Non-pigmented ciliary epithelial cell (primary cell): ENCODE data around the gene IGF2R.
A peak's percentile ranks its signal among the peaks of the same experiment; 100 is the strongest.
"Not testable (repeated sequence)": the region's sequence is repeated elsewhere in the genome, so short reads cannot be mapped to it uniquely, and the experiment has no call there.

ENCODE experiments used
- DNase-seq: peaks from one replicate; pipeline ENCODE4 v3.0.0-alpha.2; 2010; ENCODE audit warnings: low read depth

Gene IGF2R

GRCh38 chr6:160138839-160139419 is 170.0 kb downstream of the IGF2R start:
- DNase-seq: no peak

GRCh38 chr6:160139420-160139851 is 170.6 kb downstream of the IGF2R start:
- DNase-seq: peak; percentile 72

DNA sequence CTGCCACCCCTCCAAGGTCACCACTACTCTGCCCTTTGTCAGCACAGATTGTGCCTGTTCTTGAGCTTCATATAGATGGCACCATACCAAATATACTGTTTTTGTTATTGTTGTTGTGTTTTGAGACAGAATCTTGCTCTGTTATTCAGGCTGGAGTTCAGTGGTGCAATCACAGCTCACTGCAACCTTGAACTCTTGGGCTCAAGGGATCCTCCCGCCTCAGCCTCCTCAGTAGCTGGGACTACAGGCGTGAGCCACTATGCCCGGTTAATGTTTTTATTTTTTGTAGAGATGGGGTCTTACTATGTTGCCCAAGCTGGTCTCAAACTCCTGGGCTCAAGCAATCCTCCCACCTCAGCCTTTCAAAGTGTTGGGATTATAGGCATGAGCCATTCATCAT is 171.6 kb downstream of the IGF2R start:
- not testable (repeated sequence) for DNase-seq

GRCh38 chr6:160141001-160141726 is 172.3 kb downstream of the IGF2R start:
- peak; percentile 32 for DNase-seq

DNA sequence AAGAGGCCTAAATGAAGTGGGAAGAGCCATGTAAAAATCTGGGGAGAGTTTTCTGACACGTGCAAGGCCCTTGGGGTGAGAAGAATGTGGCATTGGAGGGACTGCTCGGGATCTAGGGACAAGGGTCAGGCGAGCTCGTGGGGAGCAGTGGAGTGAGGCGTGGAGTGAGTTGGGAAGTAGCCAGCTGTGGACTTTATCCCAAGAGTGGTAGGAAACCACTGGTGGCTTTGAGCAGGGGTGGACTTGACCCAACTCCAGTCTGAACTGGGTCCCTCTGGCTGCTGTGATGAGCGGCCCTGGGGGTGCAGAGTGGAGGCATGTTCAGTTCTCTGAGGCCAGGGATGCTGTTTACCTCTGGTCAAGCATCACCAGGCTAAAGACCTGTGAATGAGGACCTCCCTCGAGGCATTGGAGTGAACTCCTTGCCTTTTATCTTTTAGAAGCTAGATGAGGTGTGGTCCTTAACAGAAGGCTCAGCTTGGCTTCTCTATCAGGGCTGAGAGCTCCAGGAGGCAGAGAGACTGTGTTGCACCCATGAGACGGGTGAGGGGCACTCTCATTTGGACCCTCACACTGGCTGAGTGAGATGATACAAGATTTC is 173.3 kb downstream of the IGF2R start:
- DNase-seq: no peak

DNA sequence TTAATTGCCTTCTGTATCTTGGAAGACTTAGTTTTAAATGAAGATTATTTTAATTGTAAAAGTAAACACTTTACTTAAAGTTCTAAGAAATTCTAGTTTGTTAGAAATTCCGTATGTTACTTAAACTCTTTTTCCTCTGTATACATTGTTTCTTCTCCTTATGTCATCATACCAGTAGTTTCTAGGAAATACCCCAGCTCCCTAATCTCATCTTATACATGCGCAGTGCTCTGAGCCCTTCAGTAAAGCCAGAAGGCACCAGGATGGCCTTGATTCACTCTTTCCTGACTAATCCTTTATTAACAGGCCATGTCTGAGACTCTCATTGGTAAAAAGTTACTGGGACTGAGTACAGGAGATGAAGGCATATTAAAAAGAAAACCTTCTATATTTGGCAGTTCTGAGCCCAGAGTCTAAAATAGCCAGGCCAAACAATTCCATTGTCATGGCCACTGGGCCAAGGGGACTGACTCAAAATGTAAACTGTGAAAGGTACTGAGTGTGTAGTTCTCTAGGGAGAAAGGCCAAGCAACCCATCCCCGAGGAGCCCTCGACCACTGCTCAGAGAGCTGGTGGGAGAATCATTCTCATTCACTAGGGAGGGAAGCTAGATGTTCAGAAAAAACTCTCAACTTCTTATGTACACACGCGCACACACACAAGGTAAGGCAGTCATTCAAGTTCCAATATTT is 177.7 kb downstream of the IGF2R start:
- no peak for DNase-seq

GRCh38 chr6:160147146-160147536 is 178.3 kb downstream of the IGF2R start:
- no peak for DNase-seq

- no peak for DNase-seq
Measured at GRCh38 chr6:160154471-160154870, 185.6 kb downstream of the IGF2R start.

DNA sequence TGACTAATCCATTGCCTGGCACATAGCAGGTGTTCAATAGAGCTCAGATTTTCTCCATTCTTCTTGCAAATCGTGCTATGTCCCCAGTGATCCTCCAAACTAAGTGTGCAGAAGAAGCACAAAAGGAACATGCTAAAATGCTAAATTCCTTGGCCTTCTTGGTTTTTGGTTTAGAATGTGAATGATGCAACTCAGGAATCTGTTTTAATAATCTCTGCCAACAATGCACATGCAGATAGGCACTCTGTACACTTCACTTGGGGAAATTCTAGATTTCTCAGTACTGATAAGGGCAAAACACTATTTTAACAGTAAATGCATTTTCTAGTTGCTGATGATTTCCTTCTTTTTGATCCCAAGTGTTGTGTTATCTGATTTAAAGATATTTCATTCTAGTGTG is 188.0 kb downstream of the IGF2R start:
- no peak for DNase-seq

GRCh38 chr6:160160450-160160849 is 191.6 kb downstream of the IGF2R start:
- no peak for DNase-seq
